HepG2 (cell line): Measurements from ENCODE around the gene SCGB2A2.

Experiments used
- KDM1A ChIP-seq: IDR thresholded peaks from 2 replicates; pipeline ENCODE4 v1.6.1; 2016; ENCODE audit warnings: missing compliant biosample characterization
- RBM39 ChIP-seq: fragments of 200-400 bp; formaldehyde crosslinking; IDR thresholded peaks from one replicate; pipeline ENCODE4 v1.6.1; 2018; ENCODE audit warnings: antibody characterized with exemption, mild to moderate bottlenecking, low read depth, low read length; ENCODE audit not compliant: poor library complexity, severe bottlenecking

GRCh38 chr11:62315431-62315830 is 45.5 kb downstream of the SCGB2A2 start:
- TF ChIP-seq KDM1A (CRISPR knock-in tag), result no peak
- TF ChIP-seq RBM39, result no peak
